BJ (cell line): ENCODE data around the gene ATP13A4. TPM values are rescaled to one million over a fixed set of nuclear protein-coding genes. Genes with fewer than 3 reads are reported as not detected.

Experiments used
- CTCF ChIA-PET: fragments of 350-600 bp; formaldehyde crosslinking; extraction: SDS; loops from one replicate; lab custom pipeline; 2021; ENCODE audit warnings: antibody characterized with exemption, inconsistent platforms; lab: Yijun Ruan, JAX
- POLR2A ChIA-PET: fragments of 300-600 bp; sonication (Branson Sonifier 250); formaldehyde crosslinking; extraction: SDS; loops from one replicate; lab custom pipeline; 2021; ENCODE audit warnings: antibody characterized with exemption; lab: Charles Lee
- DNase-seq: peaks from one replicate; pipeline ENCODE4 v3.0.0-alpha.2; 2011; ENCODE audit warnings: low read depth
- H3K27me3 ChIP-seq: 2 replicates; pipeline ENCODE4 v1.6.0; 2011; ENCODE audit warnings: low read length; ENCODE audit not compliant: control insufficient read depth, insufficient read depth
- H3K36me3 ChIP-seq: 2 replicates; pipeline ENCODE4 v1.5.1; 2011; ENCODE audit warnings: low read length; ENCODE audit not compliant: control insufficient read depth, insufficient read depth
- H3K4me3 ChIP-seq: 2 replicates; pipeline ENCODE4 v1.5.1; 2011; ENCODE audit warnings: low read depth, mild to moderate bottlenecking, control low read depth, low read length
- polyA plus RNA-seq: library from polyadenylated mRNA; depleted of rRNA; stranded (reverse); fragments of >200 nt; gene quantifications from 2 replicates; pipeline ENCODE4 v1.2.3, GENCODE V29; 2011
- TF ChIP-seq, protein P1 (sequence below): IDR thresholded peaks from 2 replicates; pipeline ENCODE4 v1.5.1; 2011; ENCODE audit warnings: low read depth, mild to moderate bottlenecking, control low read depth, inconsistent platforms, low read length, moderate library complexity; ENCODE audit not compliant: insufficient read depth

The ATP13A4 gene
- polyA plus RNA-seq, 1 experiment: 0.10 TPM

DNA sequence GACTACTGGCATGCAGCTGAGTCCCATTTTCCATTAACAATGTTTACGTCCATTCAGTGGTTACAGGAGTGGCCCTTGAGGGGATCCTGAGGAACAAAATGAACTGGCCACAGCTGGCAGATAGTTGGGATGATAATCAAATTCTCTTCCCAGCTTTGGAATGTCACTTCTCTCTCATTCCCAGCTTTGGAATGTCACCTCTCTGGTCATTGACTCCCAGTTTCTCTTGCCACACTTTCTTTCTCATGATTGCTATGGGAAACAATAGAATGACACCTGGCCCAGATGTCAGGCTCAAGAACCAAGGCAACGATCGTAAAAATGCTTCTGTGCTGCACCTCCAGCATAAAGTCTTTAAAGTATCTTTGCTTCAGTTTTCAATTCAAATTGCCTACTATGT lies 34.0 kb downstream of the ATP13A4 start:
- H3K4me3 ChIP-seq: no peak overlapping the region
- POLR2A ChIA-PET: no interaction called here
- TF ChIP-seq, protein P1, sequence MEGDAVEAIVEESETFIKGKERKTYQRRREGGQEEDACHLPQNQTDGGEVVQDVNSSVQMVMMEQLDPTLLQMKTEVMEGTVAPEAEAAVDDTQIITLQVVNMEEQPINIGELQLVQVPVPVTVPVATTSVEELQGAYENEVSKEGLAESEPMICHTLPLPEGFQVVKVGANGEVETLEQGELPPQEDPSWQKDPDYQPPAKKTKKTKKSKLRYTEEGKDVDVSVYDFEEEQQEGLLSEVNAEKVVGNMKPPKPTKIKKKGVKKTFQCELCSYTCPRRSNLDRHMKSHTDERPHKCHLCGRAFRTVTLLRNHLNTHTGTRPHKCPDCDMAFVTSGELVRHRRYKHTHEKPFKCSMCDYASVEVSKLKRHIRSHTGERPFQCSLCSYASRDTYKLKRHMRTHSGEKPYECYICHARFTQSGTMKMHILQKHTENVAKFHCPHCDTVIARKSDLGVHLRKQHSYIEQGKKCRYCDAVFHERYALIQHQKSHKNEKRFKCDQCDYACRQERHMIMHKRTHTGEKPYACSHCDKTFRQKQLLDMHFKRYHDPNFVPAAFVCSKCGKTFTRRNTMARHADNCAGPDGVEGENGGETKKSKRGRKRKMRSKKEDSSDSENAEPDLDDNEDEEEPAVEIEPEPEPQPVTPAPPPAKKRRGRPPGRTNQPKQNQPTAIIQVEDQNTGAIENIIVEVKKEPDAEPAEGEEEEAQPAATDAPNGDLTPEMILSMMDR: no peak
- no peaks in the 10 kb centered on the region for H3K27me3 ChIP-seq
- DNase-seq: no peak
- CTCF ChIA-PET: no interaction called here
- H3K36me3 ChIP-seq: no peaks in the 10 kb centered on the region

DNA sequence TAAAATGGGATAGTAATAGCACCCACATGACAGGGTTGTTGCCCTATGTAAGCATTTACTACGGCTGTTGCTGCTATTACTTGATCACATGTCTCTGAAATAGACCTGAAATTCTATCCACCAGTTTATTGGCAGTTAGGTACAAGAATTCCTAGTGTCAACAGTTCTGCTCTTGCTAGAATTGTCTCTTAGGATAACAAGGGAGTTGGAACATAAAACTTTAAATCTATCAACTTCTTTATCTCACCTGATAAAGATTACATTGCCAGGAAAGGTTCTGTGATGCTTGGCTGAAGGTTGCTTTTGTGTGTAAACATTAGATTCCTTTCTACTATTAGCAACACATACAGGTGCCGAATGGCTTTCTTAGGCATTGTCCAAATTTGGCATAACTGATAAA lies 38.7 kb downstream of the ATP13A4 start:
- DNase-seq: no peak
- Histone ChIP-seq H3K36me3 (no peaks in the 10 kb centered on the region), H3K4me3 (no peak overlapping the region), H3K27me3 (no peaks in the 10 kb centered on the region)
- TF ChIP-seq, protein P1: no peak
- ChIA-PET CTCF (interaction anchor here (1.1 to 1.2 kb wide), 2 partner anchors 20 to 160 kb away, joined by 3 read pairs; no protein-coding TSS in a partner anchor), POLR2A (no interaction called here)

- ChIA-PET CTCF (no interaction called here), POLR2A (no interaction called here)
- no peaks in the 10 kb centered on the region for H3K27me3 ChIP-seq
- DNase-seq: no peak
- TF ChIP-seq, protein P1: no peak
- no peaks in the 10 kb centered on the region for H3K36me3 ChIP-seq
- H3K4me3 ChIP-seq: no peak overlapping the region
Observed at GRCh38 chr3:193510154-193510553, 44.5 kb downstream of the ATP13A4 start.

DNA sequence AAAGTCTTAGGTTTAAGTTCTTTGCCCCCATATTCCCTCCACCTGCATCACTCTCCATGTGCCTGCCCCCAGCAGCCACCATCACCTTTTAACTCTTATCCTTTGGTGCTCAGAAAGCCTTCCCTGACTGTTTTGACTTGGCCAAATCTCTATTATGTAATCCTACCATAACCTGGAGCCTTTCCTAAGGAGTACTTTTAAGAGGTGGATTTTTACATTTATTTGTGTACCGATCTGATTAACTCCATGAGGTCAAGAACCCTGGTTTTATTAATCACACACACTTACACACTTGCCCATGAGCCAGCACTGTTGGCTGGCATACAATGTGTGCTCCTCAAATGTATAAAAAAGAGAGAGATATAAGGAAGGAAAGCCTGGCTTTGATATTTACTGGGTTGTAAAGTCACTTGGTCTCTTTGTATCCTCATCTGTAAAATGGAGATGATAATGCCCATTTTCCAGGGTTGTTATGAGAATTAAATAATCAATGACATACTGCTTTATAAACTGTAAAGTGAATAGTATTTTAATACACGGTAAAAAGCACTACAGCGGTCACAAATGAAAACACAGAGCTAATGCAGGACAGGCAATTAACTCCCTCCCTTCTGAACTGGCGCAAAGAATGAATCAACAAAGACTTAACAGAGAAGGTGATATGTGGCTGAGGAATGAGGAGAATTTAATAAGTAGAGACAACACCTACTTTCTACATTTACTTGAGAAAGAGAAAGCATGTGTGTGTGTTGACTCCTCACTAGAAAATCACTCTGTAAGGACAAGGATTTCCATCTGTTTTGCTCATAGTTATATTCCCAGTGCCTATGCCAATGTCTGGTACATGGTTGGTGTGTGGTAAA lies 45.4 kb downstream of the ATP13A4 start:
- H3K27me3 ChIP-seq: no peaks in the 10 kb centered on the region
- H3K36me3 ChIP-seq: no peaks in the 10 kb centered on the region
- no peak overlapping the region for H3K4me3 ChIP-seq
- DNase-seq: no peak
- TF ChIP-seq, protein P1: no peak
- ChIA-PET CTCF (no interaction called here), POLR2A (no interaction called here)

DNA sequence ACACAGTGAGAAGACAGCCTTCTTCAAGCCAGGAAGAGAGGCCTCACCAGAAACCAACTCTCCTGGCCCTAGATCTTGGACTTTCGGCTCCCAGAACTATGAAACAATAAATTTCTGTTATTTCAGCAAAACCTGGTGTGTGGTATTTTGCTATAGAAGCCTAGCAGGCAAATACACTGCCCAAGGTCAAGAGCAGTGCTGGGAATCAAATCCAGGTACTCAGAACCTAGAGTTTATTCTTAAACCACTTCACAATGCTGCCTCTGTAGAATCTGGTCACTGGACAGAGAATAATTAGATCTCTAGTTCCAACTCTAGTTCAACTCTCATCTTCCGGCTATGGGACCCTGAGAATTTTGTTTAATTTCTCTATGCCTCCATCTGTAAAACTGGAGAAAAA lies 46.6 kb downstream of the ATP13A4 start:
- TF ChIP-seq, protein P1: no peak
- no peak for DNase-seq
- Histone ChIP-seq H3K27me3 (no peaks in the 10 kb centered on the region), H3K4me3 (no peak overlapping the region), H3K36me3 (no peaks in the 10 kb centered on the region)
- CTCF ChIA-PET: interaction anchor here (0.7 kb wide), 1 partner anchor 36 kb away, joined by 4 read pairs; no protein-coding TSS in a partner anchor
- POLR2A ChIA-PET: no interaction called here
